Activated B cell treated with CpG ODN at 0.5 μM for 24 hours (primary cell): ENCODE data around the gene OSBPL1A. TPM values are rescaled to one million over a fixed set of nuclear protein-coding genes. Genes with fewer than 3 reads are reported as not detected.

ENCODE experiments used
- ATAC-seq: fragments of 200-7000 bp; cut with Tn5 transposase; one replicate; pipeline ENCODE4 v1.10.0; 2021; ENCODE audit warnings: low read depth, mild to moderate bottlenecking, moderate library complexity
- CTCF ChIA-PET: fragments of 350-600 bp; sonication (Branson Sonifier 250); formaldehyde crosslinking; loops from one replicate; lab custom pipeline; 2021; ENCODE audit warnings: antibody characterized with exemption; lab: Charles Lee
- POLR2A ChIA-PET: fragments of 350-600 bp; sonication (Branson Sonifier 250); formaldehyde crosslinking; loops from one replicate; lab custom pipeline; 2021; ENCODE audit warnings: antibody characterized with exemption; lab: Charles Lee
- DNase-seq: peaks from one replicate; pipeline ENCODE4 v3.0.0; 2022
- H3K27ac Mint-ChIP-seq: one replicate; pipeline ENCODE4 v1.8.0; 2020; ENCODE audit warnings: mixed read lengths
- H3K27me3 Mint-ChIP-seq: one replicate; pipeline ENCODE4 v1.8.0; 2021; ENCODE audit warnings: mixed read lengths
- H3K36me3 Mint-ChIP-seq: one replicate; pipeline ENCODE4 v1.8.0; 2021; ENCODE audit warnings: low read depth, mixed read lengths
- H3K4me1 Mint-ChIP-seq: one replicate; pipeline ENCODE4 v1.8.0; 2021; ENCODE audit warnings: mixed read lengths
- H3K4me3 Mint-ChIP-seq: one replicate; pipeline ENCODE4 v1.8.0; 2020; ENCODE audit warnings: mild to moderate bottlenecking, mixed read lengths
- H3K9me3 Mint-ChIP-seq: one replicate; pipeline ENCODE4 v1.8.0; 2020; ENCODE audit warnings: mixed read lengths
- CTCF ChIP-seq: fragments of 200-600 bp; IDR thresholded peaks from one replicate; pipeline ENCODE4 v1.8.0; 2022; ENCODE audit warnings: antibody characterized with exemption, mild to moderate bottlenecking
- intact Hi-C: fragments of 100-400 bp; cut with micrococcal nuclease; formaldehyde crosslinking; loops from one replicate; pipeline ENCODE4 v1.15.1; 2024
- total RNA-seq: library from RNA; stranded (reverse); gene quantifications from 2 replicates; pipeline ENCODE4 v1.2.3, GENCODE V29; 2022

OSBPL1A gene
- total RNA-seq, 1 donor from 2014 or later, result 0.80 TPM

- Mint-ChIP-seq H3K36me3 (no peaks in the 10 kb centered on the region), H3K9me3 (no peaks in the 10 kb centered on the region), H3K4me1 (no peaks in the 10 kb centered on the region), H3K4me3 (no peak overlapping the region), H3K27me3 (peaks cover 3% of the 10 kb centered on the region), H3K27ac (no peak overlapping the region)
- ATAC-seq (no peak), DNase-seq (no peak)
- ChIA-PET CTCF (no interaction called here), POLR2A (no interaction called here)
- no peak for TF ChIP-seq CTCF
- intact Hi-C loops, result no loop called here
Measured at GRCh38 chr18:24373328-24373727, 24.3 kb downstream of the OSBPL1A start.

- Mint-ChIP-seq H3K36me3 (no peaks in the 10 kb centered on the region), H3K27ac (no peak overlapping the region), H3K9me3 (no peaks in the 10 kb centered on the region), H3K27me3 (peaks cover 3% of the 10 kb centered on the region), H3K4me3 (no peak overlapping the region), H3K4me1 (no peaks in the 10 kb centered on the region)
- intact Hi-C loops, result no loop called here
- POLR2A ChIA-PET, result no interaction called here
- no peak for ATAC-seq
- no peak for DNase-seq
- TF ChIP-seq CTCF, result no peak
- CTCF ChIA-PET, result no interaction called here
Measured at GRCh38 chr18:24372279-24372872, 25.2 kb downstream of the OSBPL1A start.

- Mint-ChIP-seq H3K27me3 (peaks cover 3% of the 10 kb centered on the region), H3K4me3 (no peak overlapping the region), H3K36me3 (no peaks in the 10 kb centered on the region), H3K4me1 (no peaks in the 10 kb centered on the region), H3K9me3 (no peaks in the 10 kb centered on the region), H3K27ac (no peak overlapping the region)
- no peak for TF ChIP-seq CTCF
- ChIA-PET POLR2A (no interaction called here), CTCF (interaction anchor here (0.8 to 2.2 kb wide), 3 partner anchors 10 to 117 kb away, joined by 3 to 10 read pairs (median 3); no protein-coding TSS in a partner anchor)
- no peak for ATAC-seq
- intact Hi-C loops, result no loop called here
- no peak for DNase-seq
Measured at GRCh38 chr18:24370120-24370519, 27.5 kb downstream of the OSBPL1A start.

- H3K9me3 Mint-ChIP-seq, result no peaks in the 10 kb centered on the region
- intact Hi-C loops, result no loop called here
- H3K4me1 Mint-ChIP-seq, result no peaks in the 10 kb centered on the region
- H3K4me3 Mint-ChIP-seq, result no peak overlapping the region
- POLR2A ChIA-PET, result no interaction called here
- no peak for ATAC-seq
- peaks cover 3% of the 10 kb centered on the region for H3K27me3 Mint-ChIP-seq
- H3K27ac Mint-ChIP-seq, result no peak overlapping the region
- no peak for TF ChIP-seq CTCF
- DNase-seq, result no peak
- no peaks in the 10 kb centered on the region for H3K36me3 Mint-ChIP-seq
- CTCF ChIA-PET, result interaction anchor here (1.0 to 2.2 kb wide), 4 partner anchors 10 to 119 kb away, joined by 3 to 10 read pairs (median 3); no protein-coding TSS in a partner anchor
Measured at GRCh38 chr18:24369426-24369825, 28.2 kb downstream of the OSBPL1A start.

- no peaks in the 10 kb centered on the region for H3K4me1 Mint-ChIP-seq
- H3K4me3 Mint-ChIP-seq, result no peak overlapping the region
- POLR2A ChIA-PET, result no interaction called here
- CTCF ChIA-PET, result interaction anchor here (1.0 to 2.2 kb wide), 4 partner anchors 9 to 120 kb away, joined by 3 to 10 read pairs (median 3); no protein-coding TSS in a partner anchor
- ATAC-seq, result no peak
- no peaks in the 10 kb centered on the region for H3K36me3 Mint-ChIP-seq
- no peak for TF ChIP-seq CTCF
- H3K27ac Mint-ChIP-seq, result no peak overlapping the region
- no peaks in the 10 kb centered on the region for H3K9me3 Mint-ChIP-seq
- peaks cover 6% of the 10 kb centered on the region for H3K27me3 Mint-ChIP-seq
- intact Hi-C loops, result no loop called here
- no peak for DNase-seq
Measured at GRCh38 chr18:24368749-24369148, 28.9 kb downstream of the OSBPL1A start.
